Measurements from ENCODE around the gene DEPDC1B. TPM values are rescaled to one million over a fixed set of nuclear protein-coding genes. Genes with fewer than 3 reads are reported as not detected.
A peak's percentile ranks its signal among the peaks of the same experiment; 100 is the strongest.

Gene DEPDC1B
- total RNA-seq, 1 donor from 2014 or later: 2.4 TPM

GRCh38 chr5:60586307-60586901 lies 113.6 kb downstream of the DEPDC1B start:
- TF ChIP-seq CTCF (IDR thresholded peaks at IDR 0.05): peak; percentile 6 to 57 (median 54)

GRCh38 chr5:60585618-60586017 lies 114.3 kb downstream of the DEPDC1B start:
- TF ChIP-seq CTCF (IDR thresholded peaks at IDR 0.05): no peak
- H3K9me3 ChIP-seq: no peaks in the 10 kb centered on the region
- no peaks in the 10 kb centered on the region for H3K27me3 ChIP-seq
- no peaks in the 10 kb centered on the region for H3K36me3 ChIP-seq
- no peak for DNase-seq (ENCODE audit: low spot score in 2 of 2)
- no peak overlapping the region for H3K4me3 ChIP-seq
- no peaks in the 10 kb centered on the region for H3K4me1 ChIP-seq
- intact Hi-C loops (cut with DNase I): loop anchor here (1.0 to 10.0 kb wide), 4 partner anchors 43 to 771 kb away; no protein-coding TSS in a partner anchor
- no peak overlapping the region for H3K27ac ChIP-seq

More at GRCh38 chr5:60586307-60586901, 113.6 kb downstream of the DEPDC1B start:
- no peaks in the 10 kb centered on the region for H3K36me3 ChIP-seq
- H3K27ac ChIP-seq: no peak overlapping the region
- no peak overlapping the region for H3K4me3 ChIP-seq
- DNase-seq (ENCODE audit: low spot score in 2 of 2): no peak
- H3K4me1 ChIP-seq: no peaks in the 10 kb centered on the region
- H3K9me3 ChIP-seq: no peaks in the 10 kb centered on the region
- intact Hi-C loops (cut with DNase I): loop anchor here (2.0 to 10.0 kb wide), 3 partner anchors 44 to 772 kb away; no protein-coding TSS in a partner anchor
- no peaks in the 10 kb centered on the region for H3K27me3 ChIP-seq

DNA sequence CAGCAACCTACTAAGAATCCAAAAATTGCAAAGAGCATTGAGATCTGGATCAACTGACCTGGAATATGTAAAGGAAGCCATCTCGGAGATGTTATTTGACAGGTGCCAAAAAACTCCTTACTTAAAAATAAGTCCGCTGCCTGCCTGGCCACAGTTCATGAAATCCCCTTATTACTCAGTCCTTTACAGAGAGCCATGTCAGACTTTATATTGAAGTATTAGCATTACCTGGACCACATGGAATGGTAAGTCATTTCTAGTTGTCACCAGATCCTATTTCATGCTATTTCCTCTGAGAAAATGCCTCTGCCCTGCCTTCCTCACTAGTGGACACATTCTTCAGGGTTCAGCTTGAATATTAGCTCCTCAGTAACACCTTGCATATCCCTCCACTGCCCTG lies 115.7 kb downstream of the DEPDC1B start:
- H3K27ac ChIP-seq: no peak overlapping the region
- DNase-seq (ENCODE audit: low spot score in 2 of 2): no peak
- no peak for TF ChIP-seq CTCF (IDR thresholded peaks at IDR 0.05)
- H3K9me3 ChIP-seq: no peaks in the 10 kb centered on the region
- intact Hi-C loops (cut with DNase I): loop anchor here (10.0 kb wide), 1 partner anchor 290 kb away; no protein-coding TSS in a partner anchor
- no peaks in the 10 kb centered on the region for H3K27me3 ChIP-seq
- no peak overlapping the region for H3K4me3 ChIP-seq
- H3K4me1 ChIP-seq: no peaks in the 10 kb centered on the region
- no peaks in the 10 kb centered on the region for H3K36me3 ChIP-seq

DNA sequence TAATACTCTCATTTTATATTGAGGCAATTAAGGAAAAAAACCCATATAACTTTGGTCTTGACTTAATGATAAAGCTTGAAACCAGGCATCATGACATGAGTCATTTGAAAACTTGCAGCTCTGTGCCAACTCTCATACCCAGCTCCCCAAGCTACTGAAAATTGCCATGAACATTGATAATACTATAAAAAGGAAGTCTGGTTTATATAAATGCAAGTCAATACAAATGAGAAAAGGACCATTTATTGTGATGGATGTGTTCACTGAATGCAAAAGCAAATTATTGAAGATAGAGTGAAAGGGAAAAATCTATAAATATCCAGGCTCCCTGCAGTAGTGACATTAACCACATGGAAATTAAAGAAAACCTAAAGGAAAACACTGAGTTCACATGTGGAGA lies 116.3 kb downstream of the DEPDC1B start:
- no peaks in the 10 kb centered on the region for H3K27me3 ChIP-seq
- no peak overlapping the region for H3K27ac ChIP-seq
- DNase-seq (ENCODE audit: low spot score in 2 of 2): no peak
- H3K4me1 ChIP-seq: no peaks in the 10 kb centered on the region
- no peaks in the 10 kb centered on the region for H3K9me3 ChIP-seq
- intact Hi-C loops (cut with DNase I): loop anchor here (10.0 kb wide), 1 partner anchor 289 kb away; no protein-coding TSS in a partner anchor
- no peak overlapping the region for H3K4me3 ChIP-seq
- no peaks in the 10 kb centered on the region for H3K36me3 ChIP-seq
- TF ChIP-seq CTCF (IDR thresholded peaks at IDR 0.05): no peak

DNA sequence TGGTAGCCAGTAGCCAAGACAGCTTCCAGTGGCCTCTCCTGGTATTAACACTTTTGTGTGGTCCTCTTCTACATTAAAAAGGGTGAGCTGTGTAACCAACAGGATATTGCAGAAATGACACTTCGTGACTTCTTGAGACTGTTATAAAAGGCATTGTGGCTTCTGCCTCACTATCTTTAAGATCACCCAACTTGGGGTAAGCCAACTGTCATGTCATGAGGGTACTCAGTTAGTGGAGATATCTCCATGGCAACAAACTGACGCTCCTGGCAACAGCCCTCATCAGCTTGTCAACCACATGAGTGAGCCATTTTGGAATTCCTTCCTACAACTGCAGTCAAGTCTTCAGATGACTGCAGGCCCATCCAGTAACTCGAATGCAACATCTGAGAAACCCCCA lies 121.7 kb downstream of the DEPDC1B start:
- DNase-seq (ENCODE audit: low spot score in 2 of 2): no peak
- H3K27me3 ChIP-seq: no peaks in the 10 kb centered on the region
- intact Hi-C loops (cut with DNase I): no loop called here
- H3K4me3 ChIP-seq: no peak overlapping the region
- TF ChIP-seq CTCF (IDR thresholded peaks at IDR 0.05): no peak
- peaks cover 3 to 7% of the 10 kb centered on the region in 2 donors for H3K9me3 ChIP-seq
- H3K36me3 ChIP-seq: no peaks in the 10 kb centered on the region
- H3K4me1 ChIP-seq: no peaks in the 10 kb centered on the region
- no peak overlapping the region for H3K27ac ChIP-seq
